Keratinocyte (primary cell): ENCODE data around the gene SLC9A8. TPM values are rescaled to one million over a fixed set of nuclear protein-coding genes. Genes with fewer than 3 reads are reported as not detected.

Experiments used
- DNase-seq: peaks from one replicate; pipeline ENCODE4 v3.0.0-alpha.2; 2011; ENCODE audit warnings: low read depth, missing footprints, low spot score
- FAIRE-seq: peaks from 2 replicates; lab custom pipeline; 2011; peaks lifted over from hg19 to GRCh38; lab: Jason Lieb, UNC
- H2AFZ ChIP-seq: 2 replicates; pipeline ENCODE4 v1.6.0; 2012; ENCODE audit warnings: low read length, control low read depth, inconsistent platforms; ENCODE audit not compliant: control insufficient read depth
- H3K27ac ChIP-seq: 2 replicates; pipeline ENCODE4 v1.5.1; 2011; ENCODE audit warnings: low read length; ENCODE audit not compliant: control insufficient read depth, insufficient read depth
- H3K27me3 ChIP-seq: 3 replicates; pipeline ENCODE4 v1.6.0; 2011; ENCODE audit warnings: low read length; ENCODE audit not compliant: control insufficient read depth, insufficient read depth; ENCODE audit errors: extremely low read depth
- H3K36me3 ChIP-seq, 2 experiments: 2 replicates in 1 of 2; 3 replicates in 1 of 2; pipeline ENCODE4 v1.5.1; 2011; ENCODE audit warnings: low read length in 2 of 2, mild to moderate bottlenecking in 1 of 2; ENCODE audit not compliant: control insufficient read depth in 2 of 2, insufficient read depth in 2 of 2; ENCODE audit errors: extremely low read depth in 1 of 2
- H3K4me1 ChIP-seq: 3 replicates; pipeline ENCODE4 v1.5.1; 2011; ENCODE audit warnings: low read length; ENCODE audit not compliant: control insufficient read depth, insufficient read depth; ENCODE audit errors: extremely low read depth
- H3K4me2 ChIP-seq: 3 replicates; pipeline ENCODE4 v1.6.0; 2011; ENCODE audit warnings: low read depth, low read length; ENCODE audit not compliant: control insufficient read depth, insufficient read depth; ENCODE audit errors: extremely low read depth
- H3K4me3 ChIP-seq, 3 experiments: fragments of 200-600 bp in 1 of 3; sonication (generic) in 1 of 3; 2 replicates in 2 of 3; 3 replicates in 1 of 3; pipeline ENCODE4 v1.5.1; 2011 to 2016; ENCODE audit warnings: low read length in 3 of 3, mild to moderate bottlenecking in 3 of 3, control low read depth in 2 of 3, inconsistent platforms in 1 of 3, low read depth in 1 of 3, mixed read lengths in 1 of 3, mixed run types in 1 of 3, moderate library complexity in 1 of 3; ENCODE audit not compliant: control insufficient read depth in 2 of 3, insufficient read depth in 2 of 3; ENCODE audit errors: extremely low read depth in 1 of 3
- H3K79me2 ChIP-seq: 2 replicates; pipeline ENCODE4 v1.6.0; 2012; ENCODE audit warnings: low read length; ENCODE audit not compliant: control insufficient read depth, insufficient read depth
- H3K9ac ChIP-seq: 3 replicates; pipeline ENCODE4 v1.6.0; 2011; ENCODE audit warnings: low read length; ENCODE audit not compliant: control insufficient read depth, insufficient read depth; ENCODE audit errors: extremely low read depth
- H3K9me1 ChIP-seq: 3 replicates; pipeline ENCODE4 v1.6.0; 2011; ENCODE audit warnings: low read length; ENCODE audit not compliant: control insufficient read depth, insufficient read depth; ENCODE audit errors: extremely low read depth
- H3K9me3 ChIP-seq: 2 replicates; pipeline ENCODE4 v1.5.1; 2012; ENCODE audit warnings: low read depth, low read length; ENCODE audit not compliant: control insufficient read depth
- H4K20me1 ChIP-seq: 3 replicates; pipeline ENCODE4 v1.6.0; 2011; ENCODE audit warnings: low read length; ENCODE audit not compliant: control insufficient read depth, insufficient read depth; ENCODE audit errors: extremely low read depth
- EZH2 ChIP-seq: IDR thresholded peaks from one replicate; pipeline ENCODE4 v1.6.1; 2012; ENCODE audit warnings: inconsistent platforms, mild to moderate bottlenecking, low read length, moderate library complexity
- dilution Hi-C: fragments of 300-500 bp; cut with MboI; formaldehyde crosslinking; loops from one replicate; pipeline ENCODE4 v1.7.0; 2020; ENCODE audit warnings: low sequenced_read_pairs; ENCODE audit not compliant: extremely low pct_ligation_motif_present
- polyA plus RNA-seq, 5 experiments: library from polyadenylated mRNA; depleted of rRNA in 3 of 5; stranded (reverse) in 3 of 5; stranded (forward) in 1 of 5; unstranded in 1 of 5; fragments of >200 nt; gene quantifications; 1 replicate in 1 of 5; 2 replicates in 3 of 5; 3 replicates in 1 of 5; pipeline versions ENCODE4 v1.2.1 to v1.2.3, GENCODE V29; 2011 to 2012; ENCODE audit warnings: missing spikeins in 2 of 5, low read depth in 1 of 5, low replicate concordance in 1 of 5
- TF ChIP-seq, protein P1 (sequence below), 3 experiments: IDR thresholded peaks in 1 of 3; conservative IDR thresholded peaks in 1 of 3; optimal IDR thresholded peaks in 1 of 3; 2 replicates in 2 of 3; 3 replicates in 1 of 3; pipeline versions ENCODE3 to v1.5.1; 2011; ENCODE audit warnings: low read length in 3 of 3, mild to moderate bottlenecking in 3 of 3, moderate library complexity in 2 of 3, control low read depth in 1 of 3, inconsistent platforms in 1 of 3; ENCODE audit not compliant: insufficient read depth in 2 of 3; ENCODE audit errors: extremely low read depth in 1 of 3

SLC9A8 gene
- polyA plus RNA-seq, 1 donor (not counting 4 experiments of a cell fraction or from before 2014, with no cell fraction given): 1.9 TPM

DNA sequence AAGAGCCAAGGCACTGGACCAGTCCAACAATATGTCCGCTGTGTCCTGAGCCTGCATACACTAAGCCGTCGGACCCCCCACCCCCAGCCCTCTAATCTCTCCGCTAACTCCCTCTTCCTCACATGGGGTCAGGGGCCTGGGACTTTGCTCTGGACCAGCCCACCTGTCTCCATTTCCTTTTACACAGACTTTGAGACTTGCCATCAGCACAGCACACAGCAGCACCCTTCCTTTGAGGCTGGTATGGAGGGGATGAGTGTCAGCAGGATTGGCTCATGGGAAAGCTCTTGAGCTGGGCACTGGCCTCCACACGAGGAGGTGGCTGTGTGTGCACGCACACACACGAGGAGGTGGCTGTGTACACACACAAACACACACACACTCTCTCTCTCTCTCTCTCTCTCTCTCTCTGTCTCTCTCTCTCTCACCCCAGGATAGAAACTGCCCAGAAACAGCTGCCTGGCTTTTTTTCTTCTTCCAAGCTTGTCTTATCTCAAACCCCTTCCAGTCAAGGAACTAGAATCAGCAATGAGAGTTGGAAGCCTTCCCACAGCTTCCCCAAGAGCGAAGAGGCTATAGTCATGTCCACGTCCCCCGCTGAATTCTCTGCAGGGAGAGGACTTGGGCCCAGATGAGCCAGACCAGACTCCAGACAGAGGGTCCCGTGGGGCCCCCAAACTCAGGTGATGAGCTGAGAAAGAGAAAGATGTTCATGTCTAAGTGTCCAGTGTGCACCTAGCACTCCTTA lies 18.6 kb downstream of the SLC9A8 start:
- Histone ChIP-seq H2AFZ (no peak overlapping the region), H3K79me2 (no peaks in the 10 kb centered on the region), H3K27ac (no peak overlapping the region), H3K9ac (no peak overlapping the region), H3K27me3 (no peaks in the 10 kb centered on the region), H3K4me2 (no peak overlapping the region), H3K9me3 (no peaks in the 10 kb centered on the region), H3K4me3 (no peak overlapping the region), H4K20me1 (no peaks in the 10 kb centered on the region), H3K9me1 (no peaks in the 10 kb centered on the region), H3K36me3 (peaks cover 0 to 2% of the 10 kb centered on the region in 2 experiments), H3K4me1 (peaks cover 9% of the 10 kb centered on the region)
- dilution Hi-C loops: no loop called here
- TF ChIP-seq, protein P1, sequence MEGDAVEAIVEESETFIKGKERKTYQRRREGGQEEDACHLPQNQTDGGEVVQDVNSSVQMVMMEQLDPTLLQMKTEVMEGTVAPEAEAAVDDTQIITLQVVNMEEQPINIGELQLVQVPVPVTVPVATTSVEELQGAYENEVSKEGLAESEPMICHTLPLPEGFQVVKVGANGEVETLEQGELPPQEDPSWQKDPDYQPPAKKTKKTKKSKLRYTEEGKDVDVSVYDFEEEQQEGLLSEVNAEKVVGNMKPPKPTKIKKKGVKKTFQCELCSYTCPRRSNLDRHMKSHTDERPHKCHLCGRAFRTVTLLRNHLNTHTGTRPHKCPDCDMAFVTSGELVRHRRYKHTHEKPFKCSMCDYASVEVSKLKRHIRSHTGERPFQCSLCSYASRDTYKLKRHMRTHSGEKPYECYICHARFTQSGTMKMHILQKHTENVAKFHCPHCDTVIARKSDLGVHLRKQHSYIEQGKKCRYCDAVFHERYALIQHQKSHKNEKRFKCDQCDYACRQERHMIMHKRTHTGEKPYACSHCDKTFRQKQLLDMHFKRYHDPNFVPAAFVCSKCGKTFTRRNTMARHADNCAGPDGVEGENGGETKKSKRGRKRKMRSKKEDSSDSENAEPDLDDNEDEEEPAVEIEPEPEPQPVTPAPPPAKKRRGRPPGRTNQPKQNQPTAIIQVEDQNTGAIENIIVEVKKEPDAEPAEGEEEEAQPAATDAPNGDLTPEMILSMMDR (optimal IDR thresholded peaks at IDR 0.05 in 1 of 3, IDR thresholded peaks at IDR 0.05 in 1 of 3, conservative IDR thresholded peaks at IDR 0.05 in 1 of 3; ENCODE audit: extremely low read depth in 1 of 3, insufficient read depth in 2 of 3, low read length in 3 of 3): no peak
- TF ChIP-seq EZH2: no peak
- no peak for FAIRE-seq
- DNase-seq: no peak

DNA sequence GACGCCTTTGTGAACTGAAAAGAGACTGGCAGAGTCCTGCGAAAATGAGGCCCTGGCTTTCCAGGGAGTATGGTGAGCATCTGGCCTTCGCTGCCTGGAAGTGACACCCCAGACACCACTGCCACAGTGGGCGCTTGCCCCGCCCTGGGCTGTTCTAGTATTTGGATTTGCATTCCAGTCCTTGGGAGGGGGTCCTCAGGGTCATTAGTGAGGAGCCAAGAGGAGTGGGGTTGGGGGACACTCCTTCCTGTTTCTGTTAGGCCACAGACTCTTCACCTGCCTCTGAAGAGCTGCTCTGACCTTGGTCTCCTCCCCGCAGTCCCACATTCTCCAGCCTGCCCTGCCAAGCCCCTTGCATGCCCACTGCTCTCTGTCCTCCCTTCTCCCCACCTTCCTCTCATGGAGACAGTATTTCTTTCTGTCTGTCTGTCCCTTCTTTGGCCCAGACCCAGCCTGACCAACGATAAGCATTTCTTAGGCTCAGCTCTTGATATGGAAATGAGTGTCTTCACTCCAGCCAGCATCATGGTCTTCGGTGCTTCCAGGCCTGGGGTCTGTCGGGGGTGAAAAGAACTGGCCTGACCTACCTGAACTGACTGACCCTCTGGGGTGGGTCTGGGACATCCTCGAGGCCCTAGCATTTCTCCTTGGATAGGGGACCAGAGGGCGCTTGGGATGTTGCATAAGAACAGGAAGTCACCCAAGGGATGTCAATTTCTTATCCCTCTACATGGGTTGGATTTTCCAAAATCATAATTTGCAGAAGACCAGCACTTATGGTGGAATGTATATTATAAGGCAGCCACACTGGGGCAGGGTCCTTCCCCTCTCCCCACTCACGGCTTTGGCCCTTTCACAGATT lies 19.4 kb downstream of the SLC9A8 start:
- Histone ChIP-seq H4K20me1 (no peaks in the 10 kb centered on the region), H3K27me3 (no peaks in the 10 kb centered on the region), H3K9me1 (no peaks in the 10 kb centered on the region), H3K36me3 (peaks cover 0 to 2% of the 10 kb centered on the region in 2 experiments), H3K4me3 (no peak overlapping the region), H2AFZ (no peak overlapping the region), H3K27ac (no peak overlapping the region), H3K9ac (no peak overlapping the region), H3K4me1 (peaks cover 9% of the 10 kb centered on the region), H3K4me2 (no peak overlapping the region), H3K9me3 (no peaks in the 10 kb centered on the region), H3K79me2 (no peaks in the 10 kb centered on the region)
- TF ChIP-seq, protein P1 (optimal IDR thresholded peaks at IDR 0.05 in 1 of 3, IDR thresholded peaks at IDR 0.05 in 1 of 3, conservative IDR thresholded peaks at IDR 0.05 in 1 of 3; ENCODE audit: extremely low read depth in 1 of 3, insufficient read depth in 2 of 3, low read length in 3 of 3): no peak
- no peak for FAIRE-seq
- dilution Hi-C loops: no loop called here
- DNase-seq: no peak
